ENCODE data around the gene TMEM145. TPM values are rescaled to one million over a fixed set of nuclear protein-coding genes. Genes with fewer than 3 reads are reported as not detected.

TMEM145 gene
- total RNA-seq, 1 experiment from 2014 or later: 3.0 TPM

- TF ChIP-seq TCF7L2 (IDR thresholded peaks at IDR 0.05; ENCODE audit: low read depth, low read length) (no peak), CTCF (IDR thresholded peaks at IDR 0.05) (no peak), POLR2AphosphoS5 (IDR thresholded peaks at IDR 0.05; ENCODE audit: low read depth, low read length) (no peak), REST (IDR thresholded peaks at IDR 0.05; ENCODE audit: insufficient read depth in 1 of 2, low read depth in 2 of 2, low read length in 1 of 2) (no peak), SIN3A (IDR thresholded peaks at IDR 0.05; ENCODE audit: borderline replicate concordance, insufficient read depth, low read depth, low read length) (no peak)
- H3K36me3 ChIP-seq (ENCODE audit: control insufficient read depth, insufficient read depth, low read length): no peaks in the 10 kb centered on the region; the same call in 1 of the 2 replicates
- ChIA-PET CTCF (no interaction called here), POLR2A (no interaction called here)
- intact Hi-C loops (cut with micrococcal nuclease; ENCODE audit: unreplicated experiment): no loop called here
- H3K27ac ChIP-seq (ENCODE audit: low read length): peak overlapping the region; percentile 82
- in situ Hi-C loops (cut with HindIII; ENCODE audit: low pct_unique_long_range_greater_than_20kb, low sequenced_read_pairs): no loop called here
- ATAC-seq: no peak
- no peak for DNase-seq (ENCODE audit: low read depth, low spot score)
- H3K27me3 ChIP-seq (ENCODE audit: control insufficient read depth, insufficient read depth, low read length): no peaks in the 10 kb centered on the region
- H3K9me3 ChIP-seq (ENCODE audit: control insufficient read depth, insufficient read depth, low read depth, low read length): no peaks in the 10 kb centered on the region
- H3K4me3 ChIP-seq (ENCODE audit: low read depth in 2 of 2, low read length in 2 of 2): peak overlapping the region in 1 of 2 experiments; percentile 11; a peak in 2 of 4 replicates
- no TSS peak for BruUV-seq (replicated peaks)
- peaks cover 34% of the 10 kb centered on the region for H3K4me1 ChIP-seq (ENCODE audit: control insufficient read depth, insufficient read depth, low read length)
Measured at GRCh38 chr19:42285988-42286348, 27.1 kb upstream of the TMEM145 start.

- ChIA-PET CTCF (no interaction called here), POLR2A (no interaction called here)
- H3K27ac ChIP-seq (ENCODE audit: low read length): peak overlapping the region; percentile 82; the same call in 1 of the 2 replicates
- no peaks in the 10 kb centered on the region for H3K9me3 ChIP-seq (ENCODE audit: control insufficient read depth, insufficient read depth, low read depth, low read length)
- H3K27me3 ChIP-seq (ENCODE audit: control insufficient read depth, insufficient read depth, low read length): no peaks in the 10 kb centered on the region
- BruUV-seq (replicated peaks): no TSS peak
- intact Hi-C loops (cut with micrococcal nuclease; ENCODE audit: unreplicated experiment): no loop called here
- H3K4me3 ChIP-seq (ENCODE audit: low read depth in 2 of 2, low read length in 2 of 2): no peak overlapping the region
- DNase-seq (ENCODE audit: low read depth, low spot score) (no peak), ATAC-seq (no peak)
- TF ChIP-seq SIN3A (IDR thresholded peaks at IDR 0.05; ENCODE audit: borderline replicate concordance, insufficient read depth, low read depth, low read length) (no peak), REST (IDR thresholded peaks at IDR 0.05; ENCODE audit: insufficient read depth in 1 of 2, low read depth in 2 of 2, low read length in 1 of 2) (no peak), POLR2AphosphoS5 (IDR thresholded peaks at IDR 0.05; ENCODE audit: low read depth, low read length) (no peak), TCF7L2 (IDR thresholded peaks at IDR 0.05; ENCODE audit: low read depth, low read length) (no peak), CTCF (IDR thresholded peaks at IDR 0.05) (no peak)
- peaks cover 29% of the 10 kb centered on the region for H3K4me1 ChIP-seq (ENCODE audit: control insufficient read depth, insufficient read depth, low read length)
- in situ Hi-C loops (cut with HindIII; ENCODE audit: low pct_unique_long_range_greater_than_20kb, low sequenced_read_pairs): no loop called here
- no peaks in the 10 kb centered on the region; the same call in 1 of the 2 replicates for H3K36me3 ChIP-seq (ENCODE audit: control insufficient read depth, insufficient read depth, low read length)
Measured at GRCh38 chr19:42286349-42287016, 26.6 kb upstream of the TMEM145 start.

All from Panc1 (cell line).